Prostate gland (tissue), 2 donors: ENCODE results near the gene ZEB2. TPM values are rescaled to one million over a fixed set of nuclear protein-coding genes. Genes with fewer than 3 reads are reported as not detected.

Experiments used
- DNase-seq: peaks from one replicate; pipeline ENCODE4 v3.0.0-alpha.2; 2019; ENCODE audit warnings: low spot score
- H3K27ac ChIP-seq, 2 donors: fragments of 200-600 bp; sonication (generic); 2 replicates each; pipeline ENCODE4 v1.5.1; 2017 to 2019
- H3K27me3 ChIP-seq: fragments of 200-600 bp; sonication (generic); replicated peaks from 2 replicates; pipeline ENCODE4 v1.5.1; 2019; ENCODE audit not compliant: insufficient read depth
- H3K36me3 ChIP-seq, 2 donors: fragments of 200-600 bp; sonication (generic); 1 replicate in 1 of 2; 2 replicates in 1 of 2; pipeline versions ENCODE4 v1.5.1 to v1.8.1; 2017 to 2019
- H3K4me1 ChIP-seq: fragments of 200-600 bp; sonication (generic); replicated peaks from 2 replicates; pipeline ENCODE4 v1.5.1; 2019
- H3K4me3 ChIP-seq, 2 donors: fragments of 200-600 bp; sonication (generic); 2 replicates each; pipeline ENCODE4 v1.5.1; 2017 to 2019
- H3K9me3 ChIP-seq: fragments of 200-600 bp; sonication (generic); 2 replicates; pipeline ENCODE4 v1.5.1; 2017
- POLR2A ChIP-seq: fragments of 450-650 bp; IDR thresholded peaks from one replicate; pipeline ENCODE4 v1.6.1; 2016; ENCODE audit warnings: antibody characterized with exemption, mild to moderate bottlenecking
- POLR2AphosphoS5 ChIP-seq: sonication (generic); formaldehyde crosslinking; IDR thresholded peaks from one replicate; pipeline ENCODE4 v1.6.1; 2017; ENCODE audit warnings: antibody characterized with exemption
- WGBS: methylation state at CpG from one replicate; pipeline ENCODE4 v1.1.5; 2018; 5-methylcytosine and 5-hydroxymethylcytosine counted together
- intact Hi-C: fragments of 100-400 bp; cut with DNase I; formaldehyde crosslinking; loops from one replicate; pipeline ENCODE4 v1.14.2; 2022
- total RNA-seq, 2 donors: library from RNA; depleted of rRNA; stranded (reverse); fragments of >200 nt; gene quantifications; one replicate each; pipeline ENCODE4 v1.1.0, GENCODE V29; 2016
- TF ChIP-seq, protein P1 (sequence below), 4 experiments: fragments of 200-600 bp in 2 of 4; fragments of 450-650 bp in 2 of 4; sonication (generic) in 2 of 4; IDR thresholded peaks; 1 replicate in 3 of 4; 2 replicates in 1 of 4; pipeline ENCODE4 v1.5.1; 2016 to 2019; ENCODE audit warnings: antibody characterized with exemption in 4 of 4, mild to moderate bottlenecking in 2 of 4, moderate library complexity in 2 of 4

The ZEB2 gene
- total RNA-seq, 2 donors from 2014 or later: 13.1 to 80.4 TPM

- Histone ChIP-seq H3K27ac (peak overlapping the region; percentile 37 to 44), H3K27me3 (peaks cover 2% of the 10 kb centered on the region), H3K4me3 (no peak overlapping the region), H3K4me1 (no peaks in the 10 kb centered on the region), H3K9me3 (no peaks in the 10 kb centered on the region), H3K36me3 (no peaks in the 10 kb centered on the region)
- WGBS: 51% methylated on average over 3 of the region's 3 CpGs
- no peak for DNase-seq
- intact Hi-C loops: no loop called here
- TF ChIP-seq POLR2A (no peak), POLR2AphosphoS5 (no peak)
- TF ChIP-seq, protein P1, sequence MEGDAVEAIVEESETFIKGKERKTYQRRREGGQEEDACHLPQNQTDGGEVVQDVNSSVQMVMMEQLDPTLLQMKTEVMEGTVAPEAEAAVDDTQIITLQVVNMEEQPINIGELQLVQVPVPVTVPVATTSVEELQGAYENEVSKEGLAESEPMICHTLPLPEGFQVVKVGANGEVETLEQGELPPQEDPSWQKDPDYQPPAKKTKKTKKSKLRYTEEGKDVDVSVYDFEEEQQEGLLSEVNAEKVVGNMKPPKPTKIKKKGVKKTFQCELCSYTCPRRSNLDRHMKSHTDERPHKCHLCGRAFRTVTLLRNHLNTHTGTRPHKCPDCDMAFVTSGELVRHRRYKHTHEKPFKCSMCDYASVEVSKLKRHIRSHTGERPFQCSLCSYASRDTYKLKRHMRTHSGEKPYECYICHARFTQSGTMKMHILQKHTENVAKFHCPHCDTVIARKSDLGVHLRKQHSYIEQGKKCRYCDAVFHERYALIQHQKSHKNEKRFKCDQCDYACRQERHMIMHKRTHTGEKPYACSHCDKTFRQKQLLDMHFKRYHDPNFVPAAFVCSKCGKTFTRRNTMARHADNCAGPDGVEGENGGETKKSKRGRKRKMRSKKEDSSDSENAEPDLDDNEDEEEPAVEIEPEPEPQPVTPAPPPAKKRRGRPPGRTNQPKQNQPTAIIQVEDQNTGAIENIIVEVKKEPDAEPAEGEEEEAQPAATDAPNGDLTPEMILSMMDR (IDR thresholded peaks at IDR 0.05): no peak
Observed at GRCh38 chr2:144509879-144510221, 10.1 kb downstream of the ZEB2 start.

DNA sequence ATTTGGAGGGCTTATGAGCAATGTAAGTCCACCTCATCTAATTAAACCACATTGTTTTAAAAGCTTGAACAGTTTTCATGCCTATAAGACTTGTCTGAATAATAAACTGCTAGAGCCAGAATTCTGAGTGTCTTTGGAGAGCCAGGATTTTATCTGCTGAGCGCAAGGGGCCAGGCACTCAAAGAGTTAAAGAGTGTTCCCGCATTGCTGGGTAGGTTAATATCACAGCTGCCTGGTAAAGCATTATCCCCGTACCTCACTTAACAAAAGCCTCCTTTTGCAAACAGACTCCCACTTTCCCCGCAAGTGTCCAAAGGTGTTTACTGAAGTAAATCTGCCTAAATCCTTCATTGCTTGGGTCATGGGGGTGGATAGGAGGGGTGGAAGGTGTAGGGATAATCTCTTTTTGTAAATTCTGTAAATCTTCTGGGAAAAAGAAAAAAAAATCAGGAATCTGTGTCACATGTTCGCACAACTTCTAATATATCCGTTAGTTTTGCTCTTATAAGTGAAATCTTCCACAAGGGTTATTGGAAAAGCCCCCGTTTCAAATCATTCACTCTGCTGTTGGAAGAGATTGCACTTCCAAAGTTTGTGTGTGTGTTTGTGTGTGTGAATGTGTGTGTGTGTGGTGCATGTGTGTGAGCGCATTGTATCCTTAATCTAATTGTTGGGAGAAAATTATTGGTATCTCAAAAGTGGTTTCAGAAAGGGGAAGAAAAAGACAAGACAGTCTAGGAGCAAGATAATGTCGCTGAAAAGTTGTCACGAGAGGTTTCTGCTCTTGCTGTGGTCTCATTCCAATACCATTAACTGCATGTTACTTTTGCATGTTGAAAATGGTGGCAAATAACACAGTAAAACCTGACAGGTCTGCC lies 10.7 kb downstream of the ZEB2 start:
- TF ChIP-seq, protein P1 (IDR thresholded peaks at IDR 0.05): no peak
- TF ChIP-seq POLR2AphosphoS5: no peak
- no peak for TF ChIP-seq POLR2A
- WGBS: 43% methylated on average over 10 of the region's 10 CpGs
- Histone ChIP-seq H3K27me3 (peaks cover 2% of the 10 kb centered on the region), H3K4me1 (no peaks in the 10 kb centered on the region), H3K36me3 (no peaks in the 10 kb centered on the region), H3K4me3 (no peak overlapping the region), H3K9me3 (no peaks in the 10 kb centered on the region), H3K27ac (peak overlapping the region; percentile 37 to 44)
- no peak for DNase-seq
- intact Hi-C loops: no loop called here

DNA sequence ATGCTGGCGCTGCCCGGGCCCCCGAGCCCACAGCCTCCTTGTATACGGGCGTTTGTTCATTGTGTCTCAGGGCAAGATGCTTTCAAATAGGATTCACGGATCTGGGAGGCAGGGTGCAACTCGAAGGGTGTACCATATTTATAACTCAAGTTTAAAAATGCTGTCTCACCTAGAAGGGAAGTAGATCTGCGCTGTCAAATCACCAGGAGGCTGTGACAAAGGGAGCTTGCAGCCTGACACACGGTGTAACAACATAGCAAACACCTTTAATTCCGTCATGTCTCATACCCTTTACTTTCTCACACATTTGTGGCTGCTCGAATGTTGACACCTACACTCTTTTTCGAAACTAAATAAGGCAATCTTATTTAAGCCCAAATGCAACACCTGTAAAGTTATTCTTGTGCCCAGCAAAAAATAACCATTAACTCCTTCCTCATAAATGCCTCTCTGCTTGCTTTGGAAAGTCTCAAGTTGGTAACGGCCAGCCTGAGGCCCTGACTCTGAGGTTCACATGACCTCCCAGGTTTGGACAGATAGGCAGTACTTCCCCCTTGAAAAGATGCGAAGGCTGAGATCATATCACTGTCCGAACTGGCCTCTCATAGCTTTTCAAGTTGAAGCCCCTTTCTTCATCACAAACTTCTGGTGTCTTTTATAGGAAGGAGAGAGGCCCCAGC lies 11.6 kb downstream of the ZEB2 start:
- intact Hi-C loops: no loop called here
- H3K4me1 ChIP-seq: no peaks in the 10 kb centered on the region
- no peaks in the 10 kb centered on the region for H3K9me3 ChIP-seq
- peaks cover 2% of the 10 kb centered on the region for H3K27me3 ChIP-seq
- H3K27ac ChIP-seq: peak overlapping the region; percentile 4
- TF ChIP-seq POLR2A: no peak
- TF ChIP-seq, protein P1 (IDR thresholded peaks at IDR 0.05): no peak
- TF ChIP-seq POLR2AphosphoS5: no peak
- DNase-seq: no peak
- no peak overlapping the region for H3K4me3 ChIP-seq
- 49% methylated on average over 15 of the region's 15 CpGs for WGBS
- H3K36me3 ChIP-seq: no peaks in the 10 kb centered on the region

DNA sequence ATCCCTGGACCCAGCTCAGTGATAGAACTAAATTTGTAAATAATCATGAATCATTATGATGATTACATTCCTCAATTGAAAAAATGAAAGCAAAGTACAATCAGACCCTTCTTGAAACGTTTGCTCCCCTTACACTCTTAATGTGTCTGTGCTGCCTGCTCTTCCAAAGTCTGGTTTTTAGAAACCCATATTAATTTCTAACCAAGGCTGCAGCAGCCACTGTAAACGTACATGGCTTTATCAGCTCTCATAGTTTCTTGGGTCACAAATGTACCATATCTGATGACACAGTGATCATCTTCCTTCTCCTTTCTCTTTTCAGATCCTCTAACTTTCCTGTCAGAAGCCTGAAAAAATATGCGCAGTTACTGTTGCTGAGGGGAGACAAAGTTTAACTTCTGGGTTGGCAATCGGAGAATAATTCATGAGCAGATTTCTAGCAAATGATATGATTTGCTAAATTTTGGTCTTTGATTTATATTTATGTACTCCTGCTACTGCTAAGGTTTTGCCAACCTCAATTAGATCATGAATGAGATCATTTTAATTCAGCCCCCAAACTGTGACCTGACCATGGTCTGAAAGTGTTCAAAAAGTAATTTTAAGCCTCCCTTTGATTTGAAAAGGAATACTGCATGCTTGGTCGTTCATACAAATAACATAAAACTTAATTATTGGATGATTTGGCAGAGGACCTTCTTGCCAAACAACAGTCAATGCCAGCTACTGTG lies 12.3 kb downstream of the ZEB2 start:
- Histone ChIP-seq H3K27me3 (peaks cover 2% of the 10 kb centered on the region), H3K36me3 (no peaks in the 10 kb centered on the region), H3K4me1 (no peaks in the 10 kb centered on the region), H3K27ac (peak overlapping the region; percentile 4), H3K9me3 (no peaks in the 10 kb centered on the region), H3K4me3 (no peak overlapping the region)
- WGBS: 44% methylated on average over 5 of the region's 5 CpGs
- TF ChIP-seq, protein P1 (IDR thresholded peaks at IDR 0.05): no peak
- TF ChIP-seq POLR2AphosphoS5 (no peak), POLR2A (no peak)
- no peak for DNase-seq
- intact Hi-C loops: no loop called here
